HepG2 (cell line): Measurements from ENCODE around the gene CD248. TPM values are rescaled to one million over a fixed set of nuclear protein-coding genes. Genes with fewer than 3 reads are reported as not detected.

Experiments used
- AKAP8 ChIP-seq: sonication (generic); formaldehyde crosslinking; IDR thresholded peaks from 2 replicates; pipeline ENCODE4 v1.5.1; 2020; ENCODE audit warnings: mild to moderate bottlenecking, missing genetic modification reagents
- ARNTL ChIP-seq: sonication (generic); formaldehyde crosslinking; IDR thresholded peaks from 2 replicates; pipeline ENCODE4 v1.4.0; 2020; ENCODE audit warnings: mild to moderate bottlenecking, missing genetic modification reagents
- DZIP1 ChIP-seq: sonication (generic); formaldehyde crosslinking; IDR thresholded peaks from 2 replicates; pipeline ENCODE4 v1.5.0; 2020; ENCODE audit warnings: mild to moderate bottlenecking, missing genetic modification reagents
- FOXK2 ChIP-seq: fragments of 450-650 bp; IDR thresholded peaks from 2 replicates; pipeline ENCODE4 v1.6.1; 2016
- GZF1 ChIP-seq: sonication (generic); formaldehyde crosslinking; IDR thresholded peaks from 2 replicates; pipeline ENCODE4 v1.5.1; 2020; ENCODE audit warnings: mild to moderate bottlenecking, missing genetic modification reagents
- IKZF4 ChIP-seq: sonication (generic); formaldehyde crosslinking; IDR thresholded peaks from 2 replicates; pipeline ENCODE4 v1.5.1; 2020; ENCODE audit warnings: borderline replicate concordance, mild to moderate bottlenecking, low read depth, missing genetic modification reagents; ENCODE audit errors: not compliant biosample characterization
- JUNB ChIP-seq: sonication (generic); formaldehyde crosslinking; IDR thresholded peaks from 2 replicates; pipeline ENCODE4 v1.8.0; 2022; ENCODE audit warnings: missing genetic modification reagents, mild to moderate bottlenecking, borderline replicate concordance
- KDM2A ChIP-seq: sonication (generic); formaldehyde crosslinking; IDR thresholded peaks from 2 replicates; pipeline ENCODE4 v1.4.0; 2020; ENCODE audit warnings: low read depth, missing genetic modification reagents, borderline replicate concordance
- LCORL ChIP-seq, 2 experiments: fragments of 450-650 bp in 1 of 2; sonication (generic) in 1 of 2; formaldehyde crosslinking in 1 of 2; IDR thresholded peaks; 2 replicates each; pipeline versions ENCODE4 v1.5.0 to v1.6.1; 2017 to 2020; ENCODE audit warnings: antibody characterized with exemption in 1 of 2, missing genetic modification reagents in 1 of 2
- MAFG ChIP-seq: sonication (generic); formaldehyde crosslinking; IDR thresholded peaks from 2 replicates; pipeline ENCODE4 v1.5.1; 2020; ENCODE audit warnings: mild to moderate bottlenecking, missing genetic modification reagents
- PRMT3 ChIP-seq: sonication (generic); formaldehyde crosslinking; IDR thresholded peaks from 2 replicates; pipeline ENCODE4 v1.8.1; 2022; ENCODE audit warnings: low read depth, mild to moderate bottlenecking, moderate library complexity, missing genetic modification reagents, borderline replicate concordance
- SP140L ChIP-seq: sonication (generic); formaldehyde crosslinking; IDR thresholded peaks from 2 replicates; pipeline ENCODE4 v1.4.0; 2020; ENCODE audit warnings: missing genetic modification reagents, borderline replicate concordance
- TCF7 ChIP-seq: sonication (generic); IDR thresholded peaks from 2 replicates; pipeline ENCODE4 v1.6.1; 2016; ENCODE audit warnings: antibody characterized with exemption, low read depth
- ZC3H4 ChIP-seq: sonication (generic); formaldehyde crosslinking; IDR thresholded peaks from 2 replicates; pipeline ENCODE4 v1.4.0; 2020; ENCODE audit warnings: missing genetic modification reagents, borderline replicate concordance
- ZNF550 ChIP-seq: sonication (generic); formaldehyde crosslinking; IDR thresholded peaks from 2 replicates; pipeline ENCODE4 v1.4.0; 2020; ENCODE audit warnings: mild to moderate bottlenecking, missing genetic modification reagents, borderline replicate concordance
- ZNF572 ChIP-seq: sonication (generic); formaldehyde crosslinking; IDR thresholded peaks from 2 replicates; pipeline ENCODE4 v1.5.1; 2020; ENCODE audit warnings: mild to moderate bottlenecking, missing genetic modification reagents
- polyA plus RNA-seq, 8 experiments: library from polyadenylated mRNA; depleted of rRNA in 3 of 8; stranded (reverse) in 7 of 8; unstranded in 1 of 8; fragments of >200 nt; fragmentation: Illumina TruSeq in 4 of 8; extraction: Trizol in 4 of 8; gene quantifications; 2 replicates each; pipeline versions ENCODE4 v1.2.1 to v1.2.3, GENCODE V29; 2011 to 2016; ENCODE audit warnings: low read depth in 4 of 8, missing spikeins in 1 of 8, mixed read lengths in 1 of 8; ENCODE audit not compliant: insufficient read depth in 1 of 8
- total RNA-seq, 5 experiments: library from RNA; depleted of rRNA; stranded (reverse); fragments of >200 nt; fragmentation: Illumina TruSeq; extraction: Trizol; gene quantifications; 2 replicates each; pipeline ENCODE4 v1.2.3, GENCODE V29; 2016; ENCODE audit warnings: low read depth in 1 of 5
- TF ChIP-seq, protein P1 (sequence below): sonication (generic); formaldehyde crosslinking; IDR thresholded peaks from 2 replicates; pipeline ENCODE4 v1.5.1; 2020; ENCODE audit warnings: mild to moderate bottlenecking, missing genetic modification reagents, borderline replicate concordance
- TF ChIP-seq, protein P2 (sequence below): sonication (generic); formaldehyde crosslinking; IDR thresholded peaks from 2 replicates; pipeline ENCODE4 v1.8.0; 2022; ENCODE audit warnings: missing genetic modification reagents, mild to moderate bottlenecking, inconsistent platforms, borderline replicate concordance
- TF ChIP-seq, protein P3 (sequence below): sonication (generic); formaldehyde crosslinking; IDR thresholded peaks from 2 replicates; pipeline ENCODE4 v1.4.0; 2020; ENCODE audit warnings: missing genetic modification reagents, borderline replicate concordance
- TF ChIP-seq, protein P4 (sequence below): IDR thresholded peaks from 2 replicates; pipeline ENCODE4 v1.6.1; 2018; ENCODE audit warnings: missing genetic modification reagents, mild to moderate bottlenecking, missing compliant biosample characterization

The CD248 gene
- total and polyA plus RNA-seq, 2 of the 13 experiments (the other 11 are each of a cell fraction or from before 2014, with no cell fraction given): 0.25 to 0.35 TPM

GRCh38 chr11:66336234-66337102 lies 19.6 kb upstream of the CD248 start, which contains the start of gene RIN1 (continued):
- TF ChIP-seq, protein P1, sequence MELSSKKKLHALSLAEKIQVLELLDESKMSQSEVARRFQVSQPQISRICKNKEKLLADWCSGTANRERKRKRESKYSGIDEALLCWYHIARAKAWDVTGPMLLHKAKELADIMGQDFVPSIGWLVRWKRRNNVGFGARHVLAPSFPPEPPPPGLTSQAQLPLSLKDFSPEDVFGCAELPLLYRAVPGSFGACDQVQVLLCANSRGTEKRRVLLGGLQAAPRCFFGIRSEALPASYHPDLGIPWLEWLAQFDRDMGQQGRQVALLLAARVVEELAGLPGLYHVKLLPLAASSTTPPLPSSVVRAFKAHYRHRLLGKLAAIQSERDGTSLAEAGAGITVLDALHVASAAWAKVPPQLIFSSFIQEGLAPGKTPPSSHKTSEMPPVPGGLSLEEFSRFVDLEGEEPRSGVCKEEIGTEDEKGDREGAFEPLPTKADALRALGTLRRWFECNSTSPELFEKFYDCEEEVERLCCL (CRISPR knock-in tag): no peak
- TF ChIP-seq FOXK2 (no peak), ARNTL (CRISPR knock-in tag) (peak; percentile 89), DZIP1 (CRISPR knock-in tag) (no peak; the same call in 1 of the 2 replicates), LCORL (IDR thresholded peaks at IDR 0.05) (peak; percentile 91), LCORL (CRISPR knock-in tag; IDR thresholded peaks at IDR 0.05) (peak; percentile 66; the same call in 1 of the 2 replicates), IKZF4 (CRISPR knock-in tag) (no peak), PRMT3 (CRISPR knock-in tag) (no peak; the same call in 1 of the 2 replicates), ZC3H4 (CRISPR knock-in tag) (no peak), JUNB (CRISPR knock-in tag) (no peak; the same call in 1 of the 2 replicates), GZF1 (0 out of 2 replicates have a peak, but pooled peaks have one; percentile 80), ZNF550 (CRISPR knock-in tag) (peak; percentile 83; the same call in 1 of the 2 replicates), MAFG (no peak), SP140L (CRISPR knock-in tag) (0 out of 2 replicates have a peak, but pooled peaks have one; percentile 85), KDM2A (CRISPR knock-in tag) (peak; percentile 83; the same call in 1 of the 2 replicates), ZNF572 (CRISPR knock-in tag) (peak; percentile 96), TCF7 (no peak), AKAP8 (CRISPR knock-in tag) (peak; percentile 86)
- TF ChIP-seq, protein P2, sequence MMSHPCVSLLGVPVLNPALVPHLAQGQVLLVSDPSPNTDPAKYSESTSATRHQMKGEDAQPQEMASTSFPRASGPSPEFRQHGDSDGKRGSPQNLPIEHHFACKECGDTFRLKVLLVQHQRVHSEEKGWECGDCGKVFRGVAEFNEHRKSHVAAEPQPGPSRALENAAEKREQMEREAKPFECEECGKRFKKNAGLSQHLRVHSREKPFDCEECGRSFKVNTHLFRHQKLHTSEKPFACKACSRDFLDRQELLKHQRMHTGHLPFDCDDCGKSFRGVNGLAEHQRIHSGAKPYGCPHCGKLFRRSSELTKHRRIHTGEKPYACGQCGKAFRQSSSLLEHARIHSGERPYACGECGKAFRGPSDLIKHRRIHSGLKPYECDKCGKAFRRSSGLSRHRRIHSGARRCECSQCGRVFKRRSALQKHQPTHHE (CRISPR knock-in tag): no peak
- TF ChIP-seq, protein P3, sequence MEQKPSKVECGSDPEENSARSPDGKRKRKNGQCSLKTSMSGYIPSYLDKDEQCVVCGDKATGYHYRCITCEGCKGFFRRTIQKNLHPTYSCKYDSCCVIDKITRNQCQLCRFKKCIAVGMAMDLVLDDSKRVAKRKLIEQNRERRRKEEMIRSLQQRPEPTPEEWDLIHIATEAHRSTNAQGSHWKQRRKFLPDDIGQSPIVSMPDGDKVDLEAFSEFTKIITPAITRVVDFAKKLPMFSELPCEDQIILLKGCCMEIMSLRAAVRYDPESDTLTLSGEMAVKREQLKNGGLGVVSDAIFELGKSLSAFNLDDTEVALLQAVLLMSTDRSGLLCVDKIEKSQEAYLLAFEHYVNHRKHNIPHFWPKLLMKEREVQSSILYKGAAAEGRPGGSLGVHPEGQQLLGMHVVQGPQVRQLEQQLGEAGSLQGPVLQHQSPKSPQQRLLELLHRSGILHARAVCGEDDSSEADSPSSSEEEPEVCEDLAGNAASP (CRISPR knock-in tag): peak; percentile 65; the same call in 1 of the 2 replicates
- TF ChIP-seq, protein P4, sequence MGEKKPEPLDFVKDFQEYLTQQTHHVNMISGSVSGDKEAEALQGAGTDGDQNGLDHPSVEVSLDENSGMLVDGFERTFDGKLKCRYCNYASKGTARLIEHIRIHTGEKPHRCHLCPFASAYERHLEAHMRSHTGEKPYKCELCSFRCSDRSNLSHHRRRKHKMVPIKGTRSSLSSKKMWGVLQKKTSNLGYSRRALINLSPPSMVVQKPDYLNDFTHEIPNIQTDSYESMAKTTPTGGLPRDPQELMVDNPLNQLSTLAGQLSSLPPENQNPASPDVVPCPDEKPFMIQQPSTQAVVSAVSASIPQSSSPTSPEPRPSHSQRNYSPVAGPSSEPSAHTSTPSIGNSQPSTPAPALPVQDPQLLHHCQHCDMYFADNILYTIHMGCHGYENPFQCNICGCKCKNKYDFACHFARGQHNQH: peak; percentile 92
